Measurements from ENCODE around the gene ARL4D. TPM values are rescaled to one million over a fixed set of nuclear protein-coding genes. Genes with fewer than 3 reads are reported as not detected.

Gene ARL4D
- total and polyA plus RNA-seq, 2 of the 4 experiments (the other 2 are of a cell fraction), result 12.5 to 30.7 TPM

- TF ChIP-seq MXI1 (IDR thresholded peaks at IDR 0.05; ENCODE audit: borderline replicate concordance, low read depth, low read length) (no peak), NFE2L2 (IDR thresholded peaks at IDR 0.05; ENCODE audit: low read depth, low read length) (no peak)
Observed at GRCh38 chr17:43392397-43392796, 6.4 kb upstream of the ARL4D start (continued).

GRCh38 chr17:43393944-43394482 lies 4.8 kb upstream of the ARL4D start:
- ATAC-seq (ENCODE audit: low read depth), result peak; percentile 47
- Histone ChIP-seq H3K9me3 (ENCODE audit: control insufficient read depth, insufficient read depth, low read length) (no peaks in the 10 kb centered on the region), H3K27me3 (ENCODE audit: control insufficient read depth, insufficient read depth, low read length) (no peaks in the 10 kb centered on the region), H2BK5ac (ENCODE audit: low read depth, low read length, poor library complexity, severe bottlenecking) (peak overlapping the region; percentile 51), H3K36me3 (ENCODE audit: control insufficient read depth, insufficient read depth, low read length) (no peaks in the 10 kb centered on the region), H3K9me1 (ENCODE audit: insufficient read depth, low read length) (no peaks in the 10 kb centered on the region), H2AK5ac (ENCODE audit: low read depth, low read length) (peak overlapping the region; percentile 59), H2AK9ac (replicated peaks; ENCODE audit: low read depth, low read length, poor library complexity) (peak overlapping the region; percentile 59), H2BK20ac (ENCODE audit: low read depth, low read length) (peak overlapping the region; percentile 78), H3K79me1 (ENCODE audit: low read depth in 1 of 2, low read length in 2 of 2) (peaks cover 0 to 9% of the 10 kb centered on the region in 2 experiments; a peak in 2 of 4 replicates), H4K91ac (ENCODE audit: insufficient read depth, low read depth, low read length) (peak overlapping the region; percentile 98), H3K4me1 (ENCODE audit: control insufficient read depth, insufficient read depth, low read length) (peaks cover 5% of the 10 kb centered on the region), H3K14ac (replicated peaks; ENCODE audit: low read depth, low read length) (peak overlapping the region; percentile 57; the same call in 1 of the 2 replicates), H3K27ac (ENCODE audit: insufficient read depth, low read length) (peak overlapping the region; percentile 52), H3K9ac (ENCODE audit: low read depth, low read length) (peak overlapping the region; percentile 40), H3K56ac (ENCODE audit: extremely low read depth, insufficient read depth, low read length) (0 out of 2 replicates have a peak overlapping the region, but pooled peaks have one; percentile 29), H2BK15ac (ENCODE audit: low read depth, low read length) (peak overlapping the region; percentile 81; the same call in 2 of the 3 replicates), H4K5ac (ENCODE audit: low read depth, low read length) (peak overlapping the region; percentile 100), H4K8ac (ENCODE audit: low read depth in 2 of 2, low read length in 2 of 2) (peak overlapping the region; percentile 98 to 100), H4K20me1 (ENCODE audit: insufficient read depth, low read length) (no peaks in the 10 kb centered on the region), H2AFZ (replicated peaks; ENCODE audit: low read length, poor library complexity) (peak overlapping the region; percentile 90), H3K4me3 (ENCODE audit: insufficient read depth, low read depth, low read length) (no peak overlapping the region), H2BK120ac (ENCODE audit: low read depth, low read length) (peak overlapping the region; percentile 87), H3K18ac (ENCODE audit: low read depth, low read length) (peak overlapping the region; percentile 48), H3K23ac (ENCODE audit: low read depth, low read length) (no peak overlapping the region), H3K4ac (ENCODE audit: low read depth, low read length) (peak overlapping the region; percentile 90), H3K4me2 (ENCODE audit: low read depth, low read length) (no peak overlapping the region)
- no peak for TF ChIP-seq ELK1 (IDR thresholded peaks at IDR 0.05; ENCODE audit: borderline replicate concordance, low read depth, low read length)
- TF ChIP-seq CHD1 (IDR thresholded peaks at IDR 0.05; ENCODE audit: low read depth, low read length), result no peak
- TF ChIP-seq SMC3 (IDR thresholded peaks at IDR 0.05; ENCODE audit: low read depth, low read length), result peak; percentile 100
- no peak for TF ChIP-seq MXI1 (IDR thresholded peaks at IDR 0.05; ENCODE audit: borderline replicate concordance, low read depth, low read length)
- 0 out of 2 replicates have a peak, but pooled peaks have one; percentile 47 for TF ChIP-seq POLR2A (IDR thresholded peaks at IDR 0.05; ENCODE audit: low read depth, low read length)
- no peak for TF ChIP-seq RFX5 (IDR thresholded peaks at IDR 0.05; ENCODE audit: low read depth, low read length)
- peak; percentile 97 for TF ChIP-seq CTCF (conservative IDR thresholded peaks at IDR 0.05; ENCODE audit: low read depth, low read length)
- peak; percentile 99 for TF ChIP-seq RAD21 (IDR thresholded peaks at IDR 0.05; ENCODE audit: low read length)
- TF ChIP-seq MAZ (IDR thresholded peaks at IDR 0.05; ENCODE audit: borderline replicate concordance, low read depth, low read length), result no peak
- TF ChIP-seq NFE2L2 (IDR thresholded peaks at IDR 0.05; ENCODE audit: low read depth, low read length), result no peak
- TF ChIP-seq BHLHE40 (IDR thresholded peaks at IDR 0.05; ENCODE audit: low read depth, low read length), result no peak
- dilution Hi-C loops (cut with HindIII; ENCODE audit: low sequenced_read_pairs, unreplicated experiment), result no loop called here
- in situ Hi-C loops (cut with MboI; ENCODE audit: low sequenced_read_pairs), result no loop called here
- POLR2A ChIA-PET (ENCODE audit: unreplicated experiment), result interaction anchor here (1.0 to 1.5 kb wide), 3 partner anchors 26 to 90 kb away, joined by 5 to 8 read pairs (median 5); partner anchors contain the start of gene DHX8
- no CpG with 5 or more reads among the region's 11 CpGs for WGBS, 2 experiments (ENCODE audit: extremely low coverage in 2 of 2, insufficient read length in 1 of 2)
- no TSS peak for BruUV-seq (replicated peaks)
- CTCF ChIA-PET, result interaction anchor here (0.6 to 2.2 kb wide), 7 partner anchors 9 to 89 kb away, joined by 3 to 47 read pairs (median 6); partner anchors contain the start of gene DHX8
- DNase-seq, result peak; percentile 83
- intact Hi-C loops (cut with micrococcal nuclease), result loop anchor here (1.0 kb wide), 3 partner anchors 34 to 89 kb away; partner anchors contain the start of gene DHX8
